ENCODE measurements around the gene NID2.

DNA sequence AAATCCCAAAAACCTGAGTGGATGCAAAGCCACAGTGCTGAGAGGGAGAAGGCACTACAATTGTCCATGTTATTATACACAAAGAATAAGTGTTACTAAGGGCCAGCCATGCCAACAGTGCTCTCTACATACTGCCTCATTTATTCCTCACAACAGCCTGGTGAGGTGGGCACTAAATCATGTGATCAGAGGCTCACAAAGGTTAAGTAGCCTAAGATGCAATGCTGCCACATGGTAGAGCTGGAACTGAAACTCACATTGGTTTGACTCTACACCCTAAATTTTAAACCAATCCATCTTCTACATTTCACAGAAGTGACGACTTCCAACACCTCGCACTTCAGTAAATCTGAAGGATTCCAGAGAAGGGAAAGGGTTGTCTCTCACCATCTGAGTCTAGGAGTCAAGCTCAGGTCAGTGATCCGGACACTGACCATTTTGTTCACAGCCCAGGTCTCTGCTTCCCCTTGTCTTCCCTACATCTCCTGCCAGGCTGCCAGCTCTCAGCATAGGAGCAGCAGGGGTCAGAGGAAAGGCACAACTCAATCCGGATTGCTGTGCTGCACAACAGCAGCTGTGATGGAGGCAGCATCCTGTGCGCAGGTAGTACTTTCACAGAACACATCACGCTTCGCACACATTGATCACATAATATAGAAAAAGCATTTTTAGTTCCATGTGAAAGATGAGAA lies 29.6 kb downstream of the NID2 start:
- no peak for TF ChIP-seq POLR2AphosphoS5 (IDR thresholded peaks at IDR 0.05; ENCODE audit: low read depth, low read length)
- TF ChIP-seq POLR2A (IDR thresholded peaks at IDR 0.05; ENCODE audit: low read depth, low read length) = no peak

Measured in GM12892 (cell line).